Activated naive CD8-positive, alpha-beta T cell treated with anti-CD3 and anti-CD28 coated beads for 36 hours (primary cell): ENCODE data around the gene TTN. TPM values are rescaled to one million over a fixed set of nuclear protein-coding genes. Genes with fewer than 3 reads are reported as not detected.

Source experiments
- DNase-seq: peaks from one replicate; pipeline ENCODE4 v3.0.0; 2021
- H3K27ac Mint-ChIP-seq: one replicate; pipeline ENCODE4 v1.8.0; 2022; ENCODE audit warnings: mild to moderate bottlenecking, moderate library complexity, mixed read lengths
- H3K27me3 Mint-ChIP-seq: one replicate; pipeline ENCODE4 v1.8.0; 2022; ENCODE audit warnings: mild to moderate bottlenecking, mixed read lengths
- H3K36me3 Mint-ChIP-seq: one replicate; pipeline ENCODE4 v1.8.0; 2021; ENCODE audit warnings: mild to moderate bottlenecking, mixed read lengths
- H3K4me1 Mint-ChIP-seq: one replicate; pipeline ENCODE4 v1.8.0; 2021; ENCODE audit warnings: mixed read lengths
- H3K4me3 Mint-ChIP-seq: one replicate; pipeline ENCODE4 v1.8.0; 2022; ENCODE audit warnings: mild to moderate bottlenecking, moderate library complexity, mixed read lengths
- H3K9me3 Mint-ChIP-seq: one replicate; pipeline ENCODE4 v1.8.0; 2022; ENCODE audit warnings: mixed read lengths
- total RNA-seq, 2 experiments: library from RNA; stranded (reverse); gene quantifications; one replicate each; pipeline ENCODE4 v1.2.3, GENCODE V29; 2021

The TTN gene
- 1 to 10 TPM; 1.8 to 2.2 TPM for total RNA-seq

GRCh38 chr2:178807227-178808008 lies at the start of gene TTN:
TSS of gene TTN (minus strand) at chr2:178807423. CDS start at chr2:178804642, 2,781 bp downstream.
- Mint-ChIP-seq H3K27ac (no peak within 1 kb of the TSS), H3K27me3 (no peaks in the 10 kb centered on the region), H3K4me3 (no peak within 1 kb of the TSS), H3K9me3 (no peaks in the 10 kb centered on the region), H3K36me3 (no peaks in the 10 kb centered on the region), H3K4me1 (peaks cover 4% of the 10 kb centered on the region)
- no peak for DNase-seq

DNA sequence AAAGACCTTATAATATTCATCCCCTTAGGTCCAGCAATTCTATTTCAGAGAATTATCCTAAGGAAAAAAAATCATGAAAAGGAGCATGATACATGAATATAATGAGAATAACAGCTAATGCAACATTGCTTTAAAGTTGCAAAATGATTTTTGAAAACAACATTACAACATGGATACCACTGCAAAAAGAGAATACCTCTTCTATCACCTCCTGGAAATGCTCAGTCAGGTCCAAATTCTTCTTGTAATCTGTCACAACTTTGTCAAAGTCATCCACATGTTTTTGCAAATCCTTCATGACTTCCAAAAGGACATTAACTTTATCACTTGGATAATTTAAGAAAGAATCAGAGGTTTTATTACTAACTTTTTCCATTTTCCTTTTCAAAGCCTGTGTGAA lies 47.9 kb upstream of the TTN start:
- Mint-ChIP-seq H3K9me3 (no peaks in the 10 kb centered on the region), H3K27ac (no peak overlapping the region), H3K36me3 (peaks cover 2% of the 10 kb centered on the region), H3K27me3 (no peaks in the 10 kb centered on the region), H3K4me3 (no peak overlapping the region), H3K4me1 (no peaks in the 10 kb centered on the region)
- DNase-seq, result no peak

DNA sequence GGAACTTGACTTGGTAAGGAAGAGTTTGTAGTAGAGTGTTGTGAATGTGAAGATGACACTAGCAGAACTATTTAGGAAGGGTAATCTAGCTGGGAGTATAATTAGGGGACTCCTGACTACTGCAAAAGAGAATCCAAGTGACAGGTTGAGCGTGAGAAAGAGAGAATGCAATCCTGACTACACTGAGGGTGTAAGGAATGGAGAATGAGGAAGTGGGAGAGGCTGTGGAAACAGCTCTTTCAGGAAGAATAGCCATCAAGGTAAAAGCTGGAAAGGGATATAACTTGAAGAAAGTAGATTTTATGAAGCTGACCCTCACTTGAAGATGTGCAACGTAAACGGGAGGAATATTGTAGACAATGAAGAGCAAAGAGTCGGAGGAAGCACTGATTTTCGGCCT lies 41.1 kb upstream of the TTN start:
- DNase-seq, result no peak
- no peaks in the 10 kb centered on the region for H3K9me3 Mint-ChIP-seq
- no peaks in the 10 kb centered on the region for H3K4me1 Mint-ChIP-seq
- H3K36me3 Mint-ChIP-seq, result peaks cover 11% of the 10 kb centered on the region
- no peak overlapping the region for H3K4me3 Mint-ChIP-seq
- H3K27ac Mint-ChIP-seq, result no peak overlapping the region
- no peaks in the 10 kb centered on the region for H3K27me3 Mint-ChIP-seq

- H3K27ac Mint-ChIP-seq, result no peak overlapping the region
- peaks cover 9% of the 10 kb centered on the region for H3K36me3 Mint-ChIP-seq
- H3K9me3 Mint-ChIP-seq, result no peaks in the 10 kb centered on the region
- H3K4me1 Mint-ChIP-seq, result no peaks in the 10 kb centered on the region
- H3K4me3 Mint-ChIP-seq, result no peak overlapping the region
- no peaks in the 10 kb centered on the region for H3K27me3 Mint-ChIP-seq
- DNase-seq, result no peak
Measured at GRCh38 chr2:178846458-178846802, 39.2 kb upstream of the TTN start.

- no peak overlapping the region for H3K4me3 Mint-ChIP-seq
- H3K9me3 Mint-ChIP-seq, result no peaks in the 10 kb centered on the region
- H3K36me3 Mint-ChIP-seq, result peaks cover 9% of the 10 kb centered on the region
- no peaks in the 10 kb centered on the region for H3K27me3 Mint-ChIP-seq
- H3K4me1 Mint-ChIP-seq, result no peaks in the 10 kb centered on the region
- DNase-seq, result no peak
- no peak overlapping the region for H3K27ac Mint-ChIP-seq
Measured at GRCh38 chr2:178845566-178846457, 38.6 kb upstream of the TTN start.

DNA sequence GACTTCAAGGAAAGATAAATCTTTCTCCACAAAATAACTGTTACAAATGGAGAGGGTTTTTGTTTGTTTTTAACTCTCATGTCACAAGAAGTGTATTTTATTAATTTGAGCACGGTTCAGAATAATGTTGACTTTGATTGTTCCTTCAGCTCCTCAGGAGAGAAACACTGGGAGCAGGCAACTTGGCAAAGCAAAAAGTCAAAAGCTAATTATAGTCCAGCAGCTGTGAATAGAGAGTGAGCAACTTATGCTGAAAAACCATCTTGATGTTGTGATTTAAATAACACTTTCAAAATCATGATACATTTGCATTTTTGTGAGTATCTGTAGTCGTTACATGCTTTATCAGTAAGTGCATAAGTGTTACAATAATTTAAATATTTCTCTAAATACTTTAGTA lies 37.5 kb upstream of the TTN start:
- H3K27ac Mint-ChIP-seq, result no peak overlapping the region
- H3K9me3 Mint-ChIP-seq, result no peaks in the 10 kb centered on the region
- H3K4me3 Mint-ChIP-seq, result no peak overlapping the region
- H3K36me3 Mint-ChIP-seq, result peaks cover 12% of the 10 kb centered on the region
- H3K27me3 Mint-ChIP-seq, result no peaks in the 10 kb centered on the region
- no peak for DNase-seq
- no peaks in the 10 kb centered on the region for H3K4me1 Mint-ChIP-seq

DNA sequence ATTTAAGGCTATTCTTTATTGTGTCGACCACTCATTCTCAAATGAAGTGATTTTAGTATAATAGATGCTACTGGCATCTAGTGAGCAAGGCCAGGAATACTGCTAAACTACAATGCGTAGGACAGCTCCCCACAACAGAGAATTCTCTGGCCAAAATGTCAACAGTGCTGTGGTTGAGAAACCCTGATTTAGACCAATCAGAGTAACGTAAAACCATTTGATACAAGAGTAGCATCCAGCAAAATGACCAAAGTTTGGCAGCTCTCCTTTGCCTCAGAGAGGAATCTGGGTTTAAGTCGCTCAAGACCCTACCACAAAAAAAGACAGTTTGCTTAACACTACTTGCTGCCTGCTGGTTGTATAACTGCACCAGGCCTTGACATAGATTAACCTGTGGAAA lies 37.0 kb upstream of the TTN start:
- DNase-seq, result no peak
- Mint-ChIP-seq H3K27me3 (no peaks in the 10 kb centered on the region), H3K4me3 (no peak overlapping the region), H3K9me3 (no peaks in the 10 kb centered on the region), H3K4me1 (no peaks in the 10 kb centered on the region), H3K36me3 (peaks cover 13% of the 10 kb centered on the region), H3K27ac (no peak overlapping the region)

GRCh38 chr2:178843697-178844096 lies 36.5 kb upstream of the TTN start:
- no peaks in the 10 kb centered on the region for H3K4me1 Mint-ChIP-seq
- H3K27ac Mint-ChIP-seq, result no peak overlapping the region
- no peaks in the 10 kb centered on the region for H3K27me3 Mint-ChIP-seq
- peaks cover 13% of the 10 kb centered on the region for H3K36me3 Mint-ChIP-seq
- H3K4me3 Mint-ChIP-seq, result no peak overlapping the region
- no peak for DNase-seq
- H3K9me3 Mint-ChIP-seq, result no peaks in the 10 kb centered on the region

- no peaks in the 10 kb centered on the region for H3K4me1 Mint-ChIP-seq
- no peak overlapping the region for H3K4me3 Mint-ChIP-seq
Measured at GRCh38 chr2:178836807-178837206, 29.6 kb upstream of the TTN start.

GRCh38 chr2:178834086-178834485 lies 26.9 kb upstream of the TTN start:
- H3K4me1 Mint-ChIP-seq, result peaks cover 12% of the 10 kb centered on the region
- DNase-seq, result no peak
- H3K4me3 Mint-ChIP-seq, result no peak overlapping the region

More at GRCh38 chr2:178836807-178837206, 29.6 kb upstream of the TTN start:
- no peaks in the 10 kb centered on the region for H3K27me3 Mint-ChIP-seq
- H3K9me3 Mint-ChIP-seq, result no peaks in the 10 kb centered on the region
- no peak overlapping the region for H3K27ac Mint-ChIP-seq
- DNase-seq, result no peak
- H3K36me3 Mint-ChIP-seq, result peaks cover 8% of the 10 kb centered on the region

GRCh38 chr2:178833382-178833781 lies 26.2 kb upstream of the TTN start:
- Mint-ChIP-seq H3K4me3 (no peak overlapping the region), H3K27ac (no peak overlapping the region), H3K9me3 (no peaks in the 10 kb centered on the region), H3K4me1 (peaks cover 13% of the 10 kb centered on the region), H3K36me3 (peaks cover 3% of the 10 kb centered on the region), H3K27me3 (no peaks in the 10 kb centered on the region)
- DNase-seq, result no peak

More at GRCh38 chr2:178834086-178834485, 26.9 kb upstream of the TTN start:
- no peaks in the 10 kb centered on the region for H3K27me3 Mint-ChIP-seq
- peaks cover 3% of the 10 kb centered on the region for H3K36me3 Mint-ChIP-seq
- no peak overlapping the region for H3K27ac Mint-ChIP-seq
- H3K9me3 Mint-ChIP-seq, result no peaks in the 10 kb centered on the region

DNA sequence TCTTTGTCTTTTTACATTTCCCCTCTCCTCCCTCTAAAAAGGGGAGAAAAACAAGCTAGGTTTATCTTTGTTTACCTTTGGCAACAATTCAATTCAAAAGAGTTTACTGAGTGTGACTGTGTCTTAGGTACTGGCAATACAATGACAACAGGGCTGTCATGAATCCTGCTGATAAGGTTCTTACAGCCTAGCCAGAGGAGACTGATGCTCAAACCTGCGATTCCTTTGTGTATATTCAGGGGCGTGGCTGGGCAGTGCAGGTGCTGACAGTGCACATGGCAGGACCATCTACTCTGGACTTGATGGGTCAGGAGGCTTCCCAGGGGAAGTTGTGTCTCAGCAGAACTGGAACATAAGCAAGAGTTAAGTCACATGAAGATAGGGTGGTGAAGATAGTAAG lies 23.2 kb upstream of the TTN start:
- H3K36me3 Mint-ChIP-seq, result peaks cover 14% of the 10 kb centered on the region
- DNase-seq, result no peak
- H3K4me1 Mint-ChIP-seq, result peaks cover 13% of the 10 kb centered on the region
- H3K4me3 Mint-ChIP-seq, result no peak overlapping the region
- no peaks in the 10 kb centered on the region for H3K27me3 Mint-ChIP-seq
- H3K27ac Mint-ChIP-seq, result no peak overlapping the region
- H3K9me3 Mint-ChIP-seq, result peaks cover 5% of the 10 kb centered on the region

DNA sequence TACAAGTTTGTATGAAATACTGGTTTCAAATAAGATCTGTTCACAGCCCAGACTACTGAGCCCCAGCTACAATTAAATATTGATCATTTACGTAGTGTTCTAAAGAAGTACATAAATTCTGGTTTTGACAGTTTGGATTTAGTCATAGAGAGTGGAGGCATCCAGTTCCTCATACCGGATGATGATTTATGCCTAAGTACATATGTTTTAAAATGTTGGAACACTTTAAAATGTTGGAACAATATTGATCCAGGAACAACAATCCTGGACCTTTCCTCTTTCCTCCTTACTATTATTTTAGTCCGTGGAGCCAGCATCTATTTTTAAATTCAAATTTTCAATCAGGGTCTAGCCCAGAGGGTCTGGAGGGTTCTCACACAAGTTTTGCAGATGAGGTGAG lies 22.8 kb upstream of the TTN start:
- H3K27ac Mint-ChIP-seq, result no peak overlapping the region

GRCh38 chr2:178829299-178829960 lies 22.2 kb upstream of the TTN start:
- Mint-ChIP-seq H3K27ac (no peak overlapping the region), H3K36me3 (peaks cover 14% of the 10 kb centered on the region), H3K9me3 (peaks cover 5% of the 10 kb centered on the region), H3K27me3 (no peaks in the 10 kb centered on the region), H3K4me1 (peaks cover 13% of the 10 kb centered on the region), H3K4me3 (no peak overlapping the region)
- DNase-seq, result no peak

More for the DNA sequence above, 22.8 kb upstream of the TTN start:
- Mint-ChIP-seq H3K4me3 (no peak overlapping the region), H3K4me1 (peaks cover 13% of the 10 kb centered on the region), H3K9me3 (peaks cover 5% of the 10 kb centered on the region), H3K36me3 (peaks cover 14% of the 10 kb centered on the region), H3K27me3 (no peaks in the 10 kb centered on the region)
- no peak for DNase-seq

DNA sequence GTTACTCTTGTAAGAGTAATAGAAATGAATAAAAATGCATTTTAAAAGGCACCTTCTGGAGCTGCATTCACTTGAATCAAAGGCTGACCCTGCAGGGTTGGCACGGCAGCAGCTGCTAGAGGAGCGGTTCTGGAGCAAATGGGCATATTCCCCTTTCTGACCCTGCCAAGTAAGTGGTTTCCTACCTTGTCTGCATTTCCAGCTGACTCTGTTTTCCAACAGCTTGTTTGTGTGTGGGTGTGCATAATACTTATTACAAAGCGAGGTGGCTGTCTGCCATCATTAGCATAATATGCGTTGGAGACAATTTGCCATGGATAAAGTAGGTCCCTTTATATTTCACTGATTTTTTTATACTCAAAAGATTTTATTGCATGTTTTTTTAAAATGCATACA lies 21.3 kb upstream of the TTN start:
- H3K27ac Mint-ChIP-seq, result no peak overlapping the region
- H3K4me3 Mint-ChIP-seq, result no peak overlapping the region
- peaks cover 14% of the 10 kb centered on the region for H3K36me3 Mint-ChIP-seq
- DNase-seq, result no peak
- peaks cover 13% of the 10 kb centered on the region for H3K4me1 Mint-ChIP-seq
- H3K27me3 Mint-ChIP-seq, result no peaks in the 10 kb centered on the region
- peaks cover 5% of the 10 kb centered on the region for H3K9me3 Mint-ChIP-seq
